ENCODE results near the gene TRAF1.

GRCh38 chr9:120944948-120945347 lies 18.4 kb upstream of the TRAF1 start:
- no peak for TF ChIP-seq CTCF (IDR thresholded peaks at IDR 0.05; ENCODE audit: low read depth, low read length)
- no peak for TF ChIP-seq EZH2phosphoT487 (IDR thresholded peaks at IDR 0.05; ENCODE audit: low read depth)
